HG03558 (cell line): ENCODE measurements around the gene ZC3H12A.
"Not testable (repeated sequence)": the region's sequence is repeated elsewhere in the genome, so short reads cannot be mapped to it uniquely, and the experiment has no call there.

Experiments used
- ATAC-seq: cut with Tn5 transposase; IDR thresholded peaks from one replicate; pipeline ENCODE4 v1.9.1; 2021; ENCODE audit warnings: moderate number of reproducible peaks; ENCODE audit not compliant: unreplicated experiment; ENCODE audit errors: extremely low read depth

Gene ZC3H12A

GRCh38 chr1:37497832-37498231 is 23.5 kb downstream of the ZC3H12A start:
- no peak for ATAC-seq

GRCh38 chr1:37498872-37499617 is 24.7 kb downstream of the ZC3H12A start:
- no peak for ATAC-seq

GRCh38 chr1:37501661-37502060 is 27.3 kb downstream of the ZC3H12A start:
- ATAC-seq: no peak

- ATAC-seq: no peak
These were observed 27.7 kb downstream of the ZC3H12A start for GRCh38 chr1:37502104-37502503.

GRCh38 chr1:37502791-37503190 is 28.4 kb downstream of the ZC3H12A start:
- ATAC-seq: not testable (repeated sequence)

GRCh38 chr1:37506740-37507139 is 32.4 kb downstream of the ZC3H12A start:
- no peak for ATAC-seq

- ATAC-seq: no peak
These were observed 34.8 kb downstream of the ZC3H12A start for GRCh38 chr1:37509181-37509580.

GRCh38 chr1:37513795-37514349 is 39.5 kb downstream of the ZC3H12A start:
- ATAC-seq: no peak

- peak; percentile 49 for ATAC-seq
These were observed 40.2 kb downstream of the ZC3H12A start, which contains the start of gene MEAF6 for GRCh38 chr1:37514350-37515184. MEAF6 (minus strand) TSS chr1:37514766; CDS start chr1:37514746, 20 bp downstream.

- no peak for ATAC-seq
These were observed 41.0 kb downstream of the ZC3H12A start for GRCh38 chr1:37515185-37516034.

- ATAC-seq: no peak
These were observed 43.2 kb downstream of the ZC3H12A start for GRCh38 chr1:37517569-37517968.

GRCh38 chr1:37518241-37518640 is 43.9 kb downstream of the ZC3H12A start:
- not testable (repeated sequence) for ATAC-seq

GRCh38 chr1:37518929-37519328 is 44.5 kb downstream of the ZC3H12A start:
- ATAC-seq: not testable (repeated sequence)

GRCh38 chr1:37519613-37520012 is 45.2 kb downstream of the ZC3H12A start:
- no peak for ATAC-seq

GRCh38 chr1:37529888-37530287 is 55.5 kb downstream of the ZC3H12A start:
- not testable (repeated sequence) for ATAC-seq

GRCh38 chr1:37532418-37533156 is 58.2 kb downstream of the ZC3H12A start:
- not testable (repeated sequence) for ATAC-seq

GRCh38 chr1:37533317-37534093 is 59.1 kb downstream of the ZC3H12A start:
- ATAC-seq: no peak
